ENCODE measurements around the gene HS6ST1. TPM values are rescaled to one million over a fixed set of nuclear protein-coding genes. Genes with fewer than 3 reads are reported as not detected.
A peak's percentile ranks its signal among the peaks of the same experiment; 100 is the strongest.
"Not testable (repeated sequence)": the region's sequence is repeated elsewhere in the genome, so short reads cannot be mapped to it uniquely, and the experiment has no call there.

HS6ST1 gene
- total and polyA plus RNA-seq, 4 donors: 17.9 to 31.9 (median 25.4) TPM

GRCh38 chr2:128320192-128320905 lies 1.7 kb upstream of the HS6ST1 start (continued):
- no peak for TF ChIP-seq ZBTB33 (IDR thresholded peaks at IDR 0.05)

- WGBS: 90% methylated on average over 38 of the region's 38 CpGs
- no peaks in the 10 kb centered on the region for H3K27me3 ChIP-seq (ENCODE audit: control insufficient read depth in 4 of 4, insufficient read depth in 4 of 4, low read length in 3 of 4)
- DNase-seq (ENCODE audit: low spot score): no peak
- H3K36me3 ChIP-seq (ENCODE audit: control insufficient read depth in 4 of 4, insufficient read depth in 3 of 4, low read depth in 1 of 4, low read length in 3 of 4): no peaks in the 10 kb centered on the region
- TF ChIP-seq JUND (IDR thresholded peaks at IDR 0.05) (no peak), FOXA1 (IDR thresholded peaks at IDR 0.05) (no peak), HNF4G (IDR thresholded peaks at IDR 0.05) (no peak), FOXA2 (IDR thresholded peaks at IDR 0.05) (no peak), RXRA (IDR thresholded peaks at IDR 0.05) (no peak), ATF3 (IDR thresholded peaks at IDR 0.05) (no peak), REST (IDR thresholded peaks at IDR 0.05) (no peak), YY1 (IDR thresholded peaks at IDR 0.05) (no peak), ZBTB33 (IDR thresholded peaks at IDR 0.05) (no peak), RAD21 (IDR thresholded peaks at IDR 0.05) (no peak), HNF4A (conservative IDR thresholded peaks at IDR 0.05) (no peak), TAF1 (conservative IDR thresholded peaks at IDR 0.05) (no peak), SP1 (IDR thresholded peaks at IDR 0.05) (no peak), EGR1 (IDR thresholded peaks at IDR 0.05; ENCODE audit: low read depth in 2 of 2) (no peak), GABPA (IDR thresholded peaks at IDR 0.05 in 1 of 2, conservative IDR thresholded peaks at IDR 0.05 in 1 of 2) (no peak), NR2F2 (IDR thresholded peaks at IDR 0.05) (no peak), CTCF (IDR thresholded peaks at IDR 0.05; ENCODE audit: low read depth, low read length, missing input control) (no peak), MAX (IDR thresholded peaks at IDR 0.05) (no peak)
- no peak overlapping the region for H3K4me3 ChIP-seq (ENCODE audit: low read depth in 1 of 3, low read length in 3 of 3)
- H3K27ac ChIP-seq (ENCODE audit: low read depth in 1 of 2, low read length in 2 of 2): no peak overlapping the region
- no peak overlapping the region for H3K9ac ChIP-seq (ENCODE audit: low read depth in 1 of 2, low read length in 2 of 2)
- peaks cover 19 to 38% (median 32%) of the 10 kb centered on the region in 4 donors for H3K4me1 ChIP-seq (ENCODE audit: control insufficient read depth in 4 of 4, insufficient read depth in 4 of 4, low read length in 3 of 4)
- H3K9me3 ChIP-seq (ENCODE audit: control insufficient read depth in 4 of 4, low read length in 3 of 4): no peaks in the 10 kb centered on the region
These were observed 1.0 kb upstream of the HS6ST1 start for GRCh38 chr2:128319631-128320191.

GRCh38 chr2:128318245-128318644 lies 423 bp downstream of the HS6ST1 start:
- H3K4me3 ChIP-seq (ENCODE audit: low read depth in 1 of 3, low read length in 3 of 3): peak overlapping the region in 2 of 3 donors; percentile 51 to 76
- H3K27ac ChIP-seq (ENCODE audit: low read depth in 1 of 2, low read length in 2 of 2); H3K9ac ChIP-seq (ENCODE audit: low read depth in 1 of 2, low read length in 2 of 2); H3K9me3 ChIP-seq (ENCODE audit: control insufficient read depth in 4 of 4, low read length in 3 of 4); H3K27me3 ChIP-seq (ENCODE audit: control insufficient read depth in 4 of 4, insufficient read depth in 4 of 4, low read length in 3 of 4); H3K36me3 ChIP-seq (ENCODE audit: control insufficient read depth in 4 of 4, insufficient read depth in 3 of 4, low read depth in 1 of 4, low read length in 3 of 4): not testable (repeated sequence)
- DNase-seq (ENCODE audit: low spot score): peak; percentile 35
- peaks cover 25 to 53% (median 46%) of the 10 kb centered on the region in 4 donors for H3K4me1 ChIP-seq (ENCODE audit: control insufficient read depth in 4 of 4, insufficient read depth in 4 of 4, low read length in 3 of 4)
- 2% methylated on average over 41 of the region's 55 CpGs for WGBS
